ENCODE measurements around the gene ARHGAP10. TPM values are rescaled to one million over a fixed set of nuclear protein-coding genes. Genes with fewer than 3 reads are reported as not detected.

ARHGAP10 gene
- total and polyA plus RNA-seq, 10 of the 15 experiments (the other 5 are each of a cell fraction or from before 2014, with no cell fraction given): 1.3 to 25.8 (median 17.2) TPM

DNA sequence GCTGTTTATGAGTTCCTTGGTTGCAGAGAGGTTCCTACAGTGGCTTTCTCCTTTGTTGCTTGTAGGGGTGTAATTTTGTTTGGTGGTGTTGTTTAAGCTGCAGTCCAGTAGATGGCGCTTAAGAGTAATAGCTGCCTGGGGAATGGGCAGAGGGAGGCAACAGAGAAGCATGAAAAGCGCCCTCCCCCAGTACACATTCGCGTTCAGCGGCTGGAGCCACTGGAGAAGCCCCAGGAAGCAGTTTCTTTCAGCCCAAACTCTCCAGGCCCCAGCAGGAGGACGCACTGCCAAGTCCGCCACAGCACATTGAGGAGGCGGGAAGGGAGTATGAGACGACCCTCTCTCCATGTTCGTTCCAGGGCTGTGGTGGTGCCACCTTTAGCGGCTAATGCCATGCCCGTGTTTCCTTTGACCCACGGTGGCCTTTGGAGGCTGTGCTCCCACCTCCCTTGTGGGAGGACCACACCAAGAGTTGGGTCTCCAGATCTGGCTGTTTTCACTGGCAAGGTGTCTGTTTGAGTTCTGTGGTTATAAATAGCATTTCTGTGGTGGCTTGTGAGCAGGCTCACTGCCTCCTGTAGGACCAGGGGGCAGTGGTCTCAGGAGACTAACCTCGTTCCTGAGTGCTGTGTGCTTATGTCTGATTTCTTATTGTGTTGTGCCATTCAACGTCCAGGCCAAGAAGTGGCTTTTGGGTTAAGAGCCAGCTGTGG is 252.3 kb downstream of the ARHGAP10 start:
- DNase-seq (ENCODE audit: low read depth, low spot score) (no peak), ATAC-seq (peak; percentile 31; the same call in 2 of the 3 replicates), FAIRE-seq (no peak)
- peaks cover 9% of the 10 kb centered on the region; the same call in 1 of the 2 replicates for H3K4me1 ChIP-seq (ENCODE audit: control insufficient read depth, insufficient read depth, low read length)
- CTCF ChIA-PET: interaction anchor here (0.7 to 2.6 kb wide), 14 partner anchors 10 to 1397 kb away, joined by 3 to 11 read pairs (median 4); no protein-coding TSS in a partner anchor
- H3K27me3 ChIP-seq (replicated peaks in 1 of 2; ENCODE audit: control insufficient read depth in 2 of 2, insufficient read depth in 2 of 2, low read length in 1 of 2): no peaks in the 10 kb centered on the region
- H3K36me3 ChIP-seq (ENCODE audit: control insufficient read depth in 2 of 2, insufficient read depth in 2 of 2, low read length in 1 of 2): peaks cover 0 to 8% of the 10 kb centered on the region in 2 experiments; a peak in 2 of 4 replicates
- H3K9ac ChIP-seq (ENCODE audit: control insufficient read depth, insufficient read depth, low read length): no peak overlapping the region
- peaks cover 5% of the 10 kb centered on the region; the same call in 2 of the 3 replicates for H3K9me3 ChIP-seq (replicated peaks; ENCODE audit: control insufficient read depth, insufficient read depth, low read length)
- H3K4me3 ChIP-seq: no peak overlapping the region
- peaks cover 4% of the 10 kb centered on the region for H3K79me2 ChIP-seq (ENCODE audit: control insufficient read depth, insufficient read depth, low read length)
- no TSS peak for BruUV-seq (replicated peaks)
- 0 out of 2 replicates have a peak, but pooled peaks cover 3% of the 10 kb centered on the region for H4K20me1 ChIP-seq (ENCODE audit: control insufficient read depth, insufficient read depth)
- SMC1A ChIA-PET (ENCODE audit: uncharacterized antibody, unreplicated experiment): interaction anchor here (1.5 kb wide), 1 partner anchor 10 kb away, joined by 3 read pairs; no protein-coding TSS in a partner anchor
- peak; percentile 64 for TF ChIP-seq RAD21 (IDR thresholded peaks at IDR 0.05; ENCODE audit: insufficient read depth, low read depth, low read length)
- TF ChIP-seq ZNF24 (IDR thresholded peaks at IDR 0.05): no peak
- TF ChIP-seq, protein P1, sequence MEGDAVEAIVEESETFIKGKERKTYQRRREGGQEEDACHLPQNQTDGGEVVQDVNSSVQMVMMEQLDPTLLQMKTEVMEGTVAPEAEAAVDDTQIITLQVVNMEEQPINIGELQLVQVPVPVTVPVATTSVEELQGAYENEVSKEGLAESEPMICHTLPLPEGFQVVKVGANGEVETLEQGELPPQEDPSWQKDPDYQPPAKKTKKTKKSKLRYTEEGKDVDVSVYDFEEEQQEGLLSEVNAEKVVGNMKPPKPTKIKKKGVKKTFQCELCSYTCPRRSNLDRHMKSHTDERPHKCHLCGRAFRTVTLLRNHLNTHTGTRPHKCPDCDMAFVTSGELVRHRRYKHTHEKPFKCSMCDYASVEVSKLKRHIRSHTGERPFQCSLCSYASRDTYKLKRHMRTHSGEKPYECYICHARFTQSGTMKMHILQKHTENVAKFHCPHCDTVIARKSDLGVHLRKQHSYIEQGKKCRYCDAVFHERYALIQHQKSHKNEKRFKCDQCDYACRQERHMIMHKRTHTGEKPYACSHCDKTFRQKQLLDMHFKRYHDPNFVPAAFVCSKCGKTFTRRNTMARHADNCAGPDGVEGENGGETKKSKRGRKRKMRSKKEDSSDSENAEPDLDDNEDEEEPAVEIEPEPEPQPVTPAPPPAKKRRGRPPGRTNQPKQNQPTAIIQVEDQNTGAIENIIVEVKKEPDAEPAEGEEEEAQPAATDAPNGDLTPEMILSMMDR (IDR thresholded peaks at IDR 0.05 in 2 of 3, conservative IDR thresholded peaks at IDR 0.05 in 1 of 3; ENCODE audit: control insufficient read depth in 2 of 3, extremely low read depth in 1 of 3, insufficient read depth in 1 of 3, low read depth in 3 of 3, low read length in 3 of 3): peak; percentile 45 to 56 (median 53)
- H3K27ac ChIP-seq (ENCODE audit: control insufficient read depth, insufficient read depth): no peak overlapping the region
- 68% methylated on average over 15 of the region's 15 CpGs for WGBS (ENCODE audit: insufficient coverage, insufficient replicate concordance, low lambda C conversion rate, missing lambda C conversion rate)
- POLR2A ChIA-PET: no interaction called here
- in situ Hi-C loops (cut with MboI) (no loop called here), intact Hi-C loops (cut with micrococcal nuclease; ENCODE audit: unreplicated experiment) (no loop called here)
- RAD21 ChIA-PET (ENCODE audit: unreplicated experiment): interaction anchor here (1.2 kb wide), 1 partner anchor 41 kb away, joined by 3 read pairs; no protein-coding TSS in a partner anchor
- no peak overlapping the region for H2AFZ ChIP-seq (ENCODE audit: control insufficient read depth, low read depth, low read length)
- no peak overlapping the region for H3K4me2 ChIP-seq (ENCODE audit: control insufficient read depth, insufficient read depth)

Data from GM12878 (cell line).